ENCODE measurements around the gene MYH9.

- TF ChIP-seq BHLHE40 (IDR thresholded peaks at IDR 0.05; ENCODE audit: borderline replicate concordance) = no peak
- no peak for TF ChIP-seq CTBP1 (IDR thresholded peaks at IDR 0.05; ENCODE audit: borderline replicate concordance)
- TF ChIP-seq ARNT (IDR thresholded peaks at IDR 0.05) = no peak
- no peak for TF ChIP-seq NFRKB (IDR thresholded peaks at IDR 0.05)
- TF ChIP-seq ZNF384 (IDR thresholded peaks at IDR 0.05) = no peak
- no peak for TF ChIP-seq FOXK2 (IDR thresholded peaks at IDR 0.05)
- no peak for TF ChIP-seq L3MBTL2 (conservative IDR thresholded peaks at IDR 0.05)
- no peak for TF ChIP-seq ELF4 (IDR thresholded peaks at IDR 0.05)
- no peak for TF ChIP-seq HDGF (IDR thresholded peaks at IDR 0.05; ENCODE audit: borderline replicate concordance)
- no peak for TF ChIP-seq SP1 (IDR thresholded peaks at IDR 0.05)
These were observed 51.3 kb downstream of the MYH9 start for GRCh38 chr22:36336246-36337182.

Measured in HEK293T (cell line).